DND-41 (cell line): Measurements from ENCODE around the gene SMARCA4.

ENCODE experiments used
- ATAC-seq: fragments of 200-7000 bp; cut with Tn5 transposase; 3 replicates; pipeline ENCODE4 v1.9.1; 2021; ENCODE audit warnings: low read depth; ENCODE audit not compliant: insufficient read depth
- DNase-seq: peaks from one replicate; pipeline ENCODE4 v3.0.0-alpha.2; 2020
- H2AFZ ChIP-seq: 2 replicates; pipeline ENCODE4 v1.6.0; 2012; ENCODE audit warnings: low read depth, low read length
- H3K27ac ChIP-seq: 2 replicates; pipeline ENCODE4 v1.5.1; 2012; ENCODE audit warnings: low read length, inconsistent platforms
- H3K27me3 ChIP-seq: fragments of 200-600 bp; sonication (generic); 2 replicates; pipeline ENCODE4 v1.6.0; 2012; ENCODE audit warnings: low read length, mild to moderate bottlenecking, inconsistent platforms; ENCODE audit not compliant: insufficient read depth, poor library complexity
- H3K36me3 ChIP-seq: 2 replicates; pipeline ENCODE4 v1.5.1; 2012; ENCODE audit warnings: low read length, inconsistent platforms; ENCODE audit not compliant: insufficient read depth
- H3K4me1 ChIP-seq: 2 replicates; pipeline ENCODE4 v1.5.1; 2012; ENCODE audit warnings: mild to moderate bottlenecking, low read length; ENCODE audit not compliant: insufficient read depth
- H3K4me2 ChIP-seq: 2 replicates; pipeline ENCODE4 v1.6.0; 2012; ENCODE audit warnings: mild to moderate bottlenecking, moderate library complexity, low read length, inconsistent platforms; ENCODE audit not compliant: insufficient read depth
- H3K4me3 ChIP-seq, 2 experiments: fragments of 200-600 bp in 1 of 2; shearing (Covaris generic) in 1 of 2; 2 replicates each; pipeline ENCODE4 v1.5.1; 2012 to 2016; ENCODE audit warnings: inconsistent platforms in 2 of 2, low read length in 2 of 2, mild to moderate bottlenecking in 2 of 2, low read depth in 1 of 2, moderate library complexity in 1 of 2
- H3K79me2 ChIP-seq: 2 replicates; pipeline ENCODE4 v1.6.0; 2012; ENCODE audit warnings: low read length, inconsistent platforms; ENCODE audit not compliant: insufficient read depth
- H3K9ac ChIP-seq: 2 replicates; pipeline ENCODE4 v1.6.0; 2012; ENCODE audit warnings: low read depth, mild to moderate bottlenecking, inconsistent platforms, low read length, moderate library complexity
- H3K9me3 ChIP-seq: 2 replicates; pipeline ENCODE4 v1.5.1; 2012; ENCODE audit warnings: low read length, moderate library complexity, mild to moderate bottlenecking, inconsistent platforms; ENCODE audit not compliant: insufficient read depth, severe bottlenecking
- H4K20me1 ChIP-seq: 2 replicates; pipeline ENCODE4 v1.6.0; 2012; ENCODE audit warnings: low read length; ENCODE audit not compliant: insufficient read depth
- CTCF ChIP-seq: IDR thresholded peaks from 2 replicates; pipeline ENCODE4 v1.5.1; 2012; ENCODE audit warnings: borderline replicate concordance, low read length, moderate library complexity, mild to moderate bottlenecking; ENCODE audit not compliant: poor library complexity, severe bottlenecking; ENCODE audit errors: extremely low read depth
- EZH2 ChIP-seq: IDR thresholded peaks from 3 replicates; pipeline ENCODE4 v1.6.1; 2012; ENCODE audit warnings: borderline replicate concordance, low read depth, mild to moderate bottlenecking, moderate library complexity, low read length, inconsistent platforms; ENCODE audit not compliant: severe bottlenecking

Gene SMARCA4

GRCh38 chr19:11041966-11042627 is 81.3 kb downstream of the SMARCA4 start:
- no peaks in the 10 kb centered on the region for H3K27me3 ChIP-seq
- TF ChIP-seq CTCF (no peak), EZH2 (no peak)
- H2AFZ ChIP-seq: no peak overlapping the region
- H3K4me3 ChIP-seq: no peak overlapping the region
- no peaks in the 10 kb centered on the region; the same call in 1 of the 2 replicates for H4K20me1 ChIP-seq
- no peak for DNase-seq
- no peak overlapping the region for H3K27ac ChIP-seq
- no peaks in the 10 kb centered on the region for H3K4me1 ChIP-seq
- H3K36me3 ChIP-seq: peaks cover 81% of the 10 kb centered on the region
- H3K79me2 ChIP-seq: peaks cover 3% of the 10 kb centered on the region; the same call in 1 of the 2 replicates
- no peak for ATAC-seq
- H3K9me3 ChIP-seq: no peaks in the 10 kb centered on the region
- H3K4me2 ChIP-seq: no peak overlapping the region
- H3K9ac ChIP-seq: no peak overlapping the region

DNA sequence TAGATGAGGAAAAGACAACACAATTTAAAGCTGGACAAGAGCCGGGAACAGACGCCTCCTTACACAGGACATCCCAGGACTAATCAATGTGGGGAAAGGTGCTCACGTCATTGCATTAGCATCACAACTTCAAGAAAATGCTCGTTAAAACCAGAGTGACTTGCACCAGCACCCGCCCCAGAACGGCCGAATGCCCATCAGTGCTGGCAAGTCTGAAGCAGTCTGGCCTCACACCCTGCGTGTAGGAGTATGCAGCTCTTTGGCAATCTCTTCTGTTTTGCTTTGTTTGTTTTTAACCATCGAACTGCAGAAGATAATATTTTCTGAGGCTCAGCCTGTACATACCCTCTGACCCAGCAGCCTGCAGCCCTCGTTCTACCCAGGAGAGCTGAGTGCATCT is 83.6 kb downstream of the SMARCA4 start:
- no peak overlapping the region for H3K4me3 ChIP-seq
- no peak overlapping the region for H2AFZ ChIP-seq
- no peak overlapping the region for H3K4me2 ChIP-seq
- H3K9me3 ChIP-seq: no peaks in the 10 kb centered on the region
- ATAC-seq (no peak), DNase-seq (no peak)
- H3K27ac ChIP-seq: no peak overlapping the region
- peaks cover 7% of the 10 kb centered on the region; the same call in 1 of the 2 replicates for H4K20me1 ChIP-seq
- peaks cover 79% of the 10 kb centered on the region for H3K36me3 ChIP-seq
- H3K9ac ChIP-seq: no peak overlapping the region
- no peaks in the 10 kb centered on the region for H3K27me3 ChIP-seq
- TF ChIP-seq EZH2 (no peak), CTCF (no peak)
- H3K79me2 ChIP-seq: no peaks in the 10 kb centered on the region
- H3K4me1 ChIP-seq: no peaks in the 10 kb centered on the region

DNA sequence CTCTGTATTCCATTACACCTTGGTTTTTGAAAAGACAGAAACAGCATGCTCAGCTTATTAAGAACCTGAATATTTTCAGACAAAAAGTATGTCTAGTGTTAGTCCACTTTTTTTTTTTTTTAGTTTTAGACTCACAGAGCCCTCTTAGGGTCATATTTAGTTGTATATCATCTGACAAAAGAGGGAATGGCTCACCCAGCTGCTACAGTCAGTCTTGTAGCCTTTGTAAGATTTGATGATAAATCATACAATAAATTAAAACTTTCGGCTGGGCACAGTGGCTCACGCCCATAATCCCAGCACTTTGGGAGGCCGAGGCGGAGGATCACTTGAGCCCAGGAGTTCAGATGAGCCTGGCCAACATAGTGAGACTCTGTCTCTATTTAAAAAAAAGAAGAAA is 84.7 kb downstream of the SMARCA4 start:
- Histone ChIP-seq H3K4me3 (no peak overlapping the region), H3K4me1 (no peaks in the 10 kb centered on the region), H3K9ac (no peak overlapping the region), H3K4me2 (no peak overlapping the region), H3K27me3 (no peaks in the 10 kb centered on the region), H3K9me3 (no peaks in the 10 kb centered on the region), H3K79me2 (no peaks in the 10 kb centered on the region), H2AFZ (no peak overlapping the region), H4K20me1 (peaks cover 15% of the 10 kb centered on the region), H3K27ac (no peak overlapping the region), H3K36me3 (peaks cover 83% of the 10 kb centered on the region)
- DNase-seq (no peak), ATAC-seq (no peak)
- no peak for TF ChIP-seq EZH2
- TF ChIP-seq CTCF: no peak
